K562 (cell line): ENCODE results near the gene ZNF512B. TPM values are rescaled to one million over a fixed set of nuclear protein-coding genes. Genes with fewer than 3 reads are reported as not detected.

ENCODE experiments used
- ARID3B ChIP-seq: fragments of 250-450 bp; sonication (Bioruptor Pico); IDR thresholded peaks from 2 replicates; pipeline ENCODE4 v1.4.0; 2020; ENCODE audit warnings: borderline replicate concordance
- CAMTA2 ChIP-seq: fragments of 250-450 bp; sonication (Bioruptor Pico); conservative IDR thresholded peaks from 2 replicates; pipeline ENCODE4 v1.5.1; 2022
- EHMT2 ChIP-seq: fragments of 450-650 bp; IDR thresholded peaks from 2 replicates; pipeline ENCODE4 v1.6.1; 2018; ENCODE audit warnings: antibody characterized with exemption
- ELK1 ChIP-seq: sonication (generic); formaldehyde crosslinking; IDR thresholded peaks from 2 replicates; pipeline ENCODE4 v1.8.1; 2022; ENCODE audit warnings: missing genetic modification reagents
- HNRNPL ChIP-seq: fragments of 200-400 bp; formaldehyde crosslinking; IDR thresholded peaks from 2 replicates; pipeline ENCODE4 v1.6.1; 2017; ENCODE audit warnings: low read depth, mild to moderate bottlenecking, low read length
- MBD2 ChIP-seq: sonication (generic); IDR thresholded peaks from 2 replicates; pipeline ENCODE4 v1.6.1; 2016; ENCODE audit warnings: low read depth, borderline replicate concordance
- MLLT1 ChIP-seq, 2 experiments: fragments of 450-650 bp; IDR thresholded peaks; 2 replicates each; pipeline ENCODE4 v1.6.1; 2016
- MYC ChIP-seq, 2 experiments: fragments of 250-450 bp in 1 of 2; sonication (Bioruptor Pico) in 1 of 2; IDR thresholded peaks; 2 replicates each; pipeline versions ENCODE4 v1.5.1 to v1.6.1; 2012 to 2021; ENCODE audit warnings: low read depth in 2 of 2, borderline replicate concordance in 1 of 2, improper control_type of control experiment in 1 of 2, low read length in 1 of 2, mild to moderate bottlenecking in 1 of 2, moderate library complexity in 1 of 2
- PML ChIP-seq: IDR thresholded peaks from 2 replicates; pipeline ENCODE4 v1.6.1; 2012; ENCODE audit warnings: low read length, inconsistent platforms
- SRF ChIP-seq, 2 experiments: fragments of 250-450, 450-650 bp in 1 of 2; sonication (Bioruptor Pico) in 1 of 2; sonication (generic) in 1 of 2; formaldehyde crosslinking; IDR thresholded peaks; 2 replicates each; pipeline versions ENCODE4 v1.5.0 to v1.5.1; 2020 to 2022; ENCODE audit warnings: mild to moderate bottlenecking in 1 of 2, missing genetic modification reagents in 1 of 2
- TRIM25 ChIP-seq: fragments of 450-650 bp; IDR thresholded peaks from 2 replicates; pipeline ENCODE4 v1.7.0; 2016; ENCODE audit warnings: borderline replicate concordance
- ZBTB12 ChIP-seq: fragments of 250-450 bp; sonication (Bioruptor Pico); IDR thresholded peaks from 2 replicates; pipeline ENCODE4 v1.4.0; 2020
- ZFP1 ChIP-seq: fragments of 450-650 bp; formaldehyde crosslinking; IDR thresholded peaks from 2 replicates; pipeline ENCODE4 v1.4.0; 2020; ENCODE audit warnings: mild to moderate bottlenecking, mixed read lengths
- ZNF184 ChIP-seq: sonication (generic); formaldehyde crosslinking; IDR thresholded peaks from 2 replicates; pipeline ENCODE4 v1.5.0; 2020; ENCODE audit warnings: missing genetic modification reagents
- polyA plus RNA-seq, 8 experiments: library from polyadenylated mRNA; depleted of rRNA in 4 of 8; stranded (reverse) in 5 of 8; unstranded in 3 of 8; fragments of >200 nt; fragmentation: Nextera tagmentation in 2 of 8; fragmentation: Illumina TruSeq in 1 of 8; extraction: Ambion mirVana in 2 of 8; extraction: Trizol in 1 of 8; gene quantifications; 2 replicates each; pipeline versions ENCODE4 v1.2.1 to v1.2.3, GENCODE V29; 2011 to 2014; ENCODE audit warnings: inconsistent platforms in 1 of 8, missing spikeins in 1 of 8
- total RNA-seq, 7 experiments: library from RNA; depleted of rRNA in 6 of 7; stranded (reverse); fragments of >200 nt in 6 of 7; fragmentation: Illumina TruSeq in 2 of 7; extraction: Trizol in 2 of 7; gene quantifications; 2 replicates each; pipeline versions ENCODE4 v1.2.1 to v1.2.3, GENCODE V29; 2011 to 2021; ENCODE audit warnings: low replicate concordance in 1 of 7

The ZNF512B gene
- total and polyA plus RNA-seq, 9 of the 15 experiments (the other 6 are each of a cell fraction or from before 2014, with no cell fraction given), result 0.01 to 27.8 (median 8.2) TPM

- TF ChIP-seq ELK1 (no peak), PML (no peak), ZFP1 (CRISPR knock-in tag) (no peak), MLLT1 (IDR thresholded peaks at IDR 0.05) (no peak), MYC (IDR thresholded peaks at IDR 0.05; ENCODE audit: low read depth, low read length) (no peak), MYC (CRISPR knock-in tag; IDR thresholded peaks at IDR 0.05; ENCODE audit: borderline replicate concordance, low read depth) (peak; percentile 60; the same call in 1 of the 2 replicates), ARID3B (CRISPR knock-in tag) (no peak), CAMTA2 (CRISPR knock-in tag) (no peak), ZNF184 (CRISPR knock-in tag) (no peak), TRIM25 (no peak), EHMT2 (no peak), MBD2 (0 out of 2 replicates have a peak, but pooled peaks have one; percentile 22), HNRNPL (peak; percentile 50; the same call in 1 of the 2 replicates), ZBTB12 (no peak), SRF (CRISPR knock-in tag; IDR thresholded peaks at IDR 0.05) (peak in 1 of 2 experiments; percentile 69; a peak in 2 of 4 replicates)
Observed at GRCh38 chr20:63978319-63979228, 8.8 kb upstream of the ZNF512B start (continued).
